Measurements from ENCODE around the gene CPNE1.
A peak's percentile ranks its signal among the peaks of the same experiment; 100 is the strongest.

The CPNE1 gene

DNA sequence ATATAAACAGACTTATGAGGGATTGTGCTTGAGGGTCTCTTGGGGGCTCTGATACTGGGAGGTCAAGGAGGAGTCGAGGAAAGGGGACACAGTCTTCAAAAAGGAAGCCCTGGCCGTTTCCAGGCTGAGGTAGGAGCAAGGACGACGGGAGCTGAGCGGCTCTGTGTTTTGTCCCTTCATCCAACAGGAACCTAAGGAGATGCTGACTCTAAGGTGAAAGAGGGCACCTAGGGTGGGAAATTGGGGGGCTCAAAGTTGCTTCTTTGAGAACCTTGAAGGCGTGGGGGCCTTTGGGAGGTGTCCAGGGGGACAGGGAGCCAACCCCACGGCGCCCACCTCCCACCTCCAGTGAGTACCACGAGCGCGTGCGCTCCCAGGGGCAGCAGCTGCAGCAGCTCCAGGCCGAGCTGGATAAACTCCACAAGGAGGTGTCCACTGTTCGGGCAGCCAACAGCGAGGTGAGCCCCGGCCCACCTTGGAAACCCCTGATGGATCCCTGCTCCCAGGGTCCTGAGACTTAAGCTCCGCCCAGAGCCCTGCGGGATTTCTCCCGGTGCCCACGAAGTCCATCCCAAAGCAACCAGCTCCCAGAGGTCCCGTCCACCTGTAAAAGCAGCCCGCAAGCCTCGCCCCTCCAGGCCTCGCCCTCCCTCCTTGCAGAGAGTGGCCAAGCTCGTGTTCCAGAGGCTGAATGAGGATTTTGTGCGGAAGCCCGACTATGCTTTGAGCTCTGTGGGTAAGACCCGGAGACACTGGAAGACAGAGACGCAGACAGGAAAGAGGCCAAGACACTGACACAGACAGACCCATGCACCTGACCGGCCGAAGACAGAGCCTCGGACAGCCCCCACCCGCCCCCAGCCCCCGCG lies 46.2 kb downstream of the CPNE1 start:
- DNase-seq = peak; percentile 44

- peak; percentile 84 for DNase-seq
These were observed 47.1 kb downstream of the CPNE1 start for GRCh38 chr20:35617397-35618262.

DNA sequence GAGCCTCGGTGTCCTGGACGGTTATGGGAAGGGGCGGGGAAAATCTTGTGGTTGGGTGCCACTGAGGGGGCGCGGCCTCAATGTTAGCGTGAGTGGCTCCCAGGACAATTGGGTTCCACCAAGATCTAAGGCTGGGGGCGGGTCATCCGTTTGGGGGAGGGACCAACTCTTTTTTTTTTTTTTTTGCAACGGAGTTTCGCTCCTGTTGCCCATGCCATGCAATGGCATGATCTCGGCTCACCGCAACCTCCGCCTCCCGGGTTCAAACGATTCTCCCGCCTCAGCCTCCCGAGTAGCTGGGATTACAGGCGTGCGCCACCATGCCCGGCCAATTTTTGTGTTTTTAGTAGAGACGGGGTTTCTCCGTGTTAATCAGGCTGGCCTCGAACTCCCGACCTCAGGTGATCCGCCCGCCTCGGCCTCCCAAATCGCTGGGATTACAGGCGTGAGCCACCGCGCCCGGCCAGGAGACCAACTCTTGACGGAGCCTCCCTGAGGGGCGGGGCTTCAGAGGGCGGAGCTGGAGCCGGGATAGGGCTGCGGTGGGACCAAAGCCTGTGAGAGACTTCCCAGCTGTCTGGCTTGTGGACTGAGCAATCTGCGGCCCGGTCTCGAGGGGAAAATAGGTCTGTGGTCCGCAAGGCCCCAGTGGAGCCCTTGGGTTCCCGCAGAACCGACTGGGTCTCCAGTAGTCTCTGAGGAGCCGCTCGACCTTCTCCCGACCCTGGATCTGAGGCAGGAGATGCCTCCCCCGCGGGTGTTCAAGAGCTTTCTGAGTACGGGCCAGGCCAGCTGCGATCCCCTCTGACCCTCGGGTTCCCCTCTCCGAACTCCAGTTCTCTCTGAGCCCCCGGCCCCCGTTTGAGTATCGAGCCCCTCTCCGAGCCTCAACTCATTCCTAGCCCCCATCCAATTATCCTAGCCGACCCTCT lies 48.0 kb downstream of the CPNE1 start:
- DNase-seq = peak; percentile 69

DNA sequence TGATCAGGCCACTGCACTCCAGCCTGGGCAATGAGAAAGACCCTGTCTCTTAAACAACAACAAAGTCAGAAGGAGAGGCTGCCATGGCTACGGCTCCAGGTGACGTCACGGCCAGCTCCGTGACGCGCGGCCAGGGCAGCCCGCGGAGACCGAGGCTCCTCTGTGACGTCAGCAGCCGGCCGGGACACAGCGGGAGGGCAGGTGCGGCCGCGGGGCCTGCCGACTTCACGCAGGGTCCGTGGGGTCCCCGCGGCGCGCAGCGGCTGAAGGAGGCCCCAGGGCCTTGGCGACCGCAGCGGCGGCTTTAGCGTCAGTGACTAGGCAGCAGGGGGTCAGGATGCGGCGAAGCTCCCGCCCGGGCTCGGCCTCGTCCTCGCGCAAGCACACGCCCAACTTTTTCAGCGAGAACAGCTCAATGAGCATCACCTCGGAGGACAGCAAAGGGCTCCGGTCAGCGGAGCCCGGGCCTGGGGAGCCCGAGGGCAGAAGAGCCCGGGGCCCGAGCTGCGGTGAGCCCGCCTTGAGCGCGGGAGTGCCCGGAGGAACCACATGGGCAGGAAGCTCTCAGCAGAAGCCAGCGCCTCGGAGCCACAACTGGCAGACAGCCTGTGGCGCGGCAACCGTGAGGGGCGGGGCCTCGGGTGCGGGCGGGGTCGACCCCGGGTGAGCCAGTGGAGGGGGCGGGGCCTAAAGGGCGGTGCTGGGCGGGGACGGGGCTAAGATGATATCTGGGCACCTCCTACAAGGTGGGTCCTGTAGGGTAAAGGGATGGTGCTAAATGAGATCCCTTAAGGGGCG lies 48.8 kb downstream of the CPNE1 start, which contains the start of gene SPAG4:
SPAG4 (plus strand) TSS at position 163 of the 798 bp plus-strand sequence; CDS start at position 338, 175 bp downstream.
- peak; percentile 100 for DNase-seq

DNA sequence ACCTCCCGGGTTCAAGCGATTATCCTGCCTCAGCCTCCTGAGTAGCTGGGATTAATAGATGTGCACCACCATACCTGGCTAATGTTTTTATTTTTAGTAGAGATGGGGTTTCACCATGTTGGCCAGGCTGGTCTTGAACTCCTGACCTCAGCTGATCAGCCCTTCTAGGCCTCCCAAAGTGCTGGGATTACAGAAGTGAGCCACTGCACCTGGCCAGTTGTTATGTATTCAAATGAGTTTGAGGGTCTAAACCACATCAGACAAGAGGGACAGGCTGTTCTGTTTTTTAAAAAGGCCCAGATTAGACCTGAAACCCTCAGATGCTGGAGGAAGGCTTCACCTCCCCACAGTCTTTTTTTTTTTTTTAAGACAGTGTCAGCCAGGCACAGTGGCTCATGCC lies 53.2 kb downstream of the CPNE1 start:
- DNase-seq = no peak

DNA sequence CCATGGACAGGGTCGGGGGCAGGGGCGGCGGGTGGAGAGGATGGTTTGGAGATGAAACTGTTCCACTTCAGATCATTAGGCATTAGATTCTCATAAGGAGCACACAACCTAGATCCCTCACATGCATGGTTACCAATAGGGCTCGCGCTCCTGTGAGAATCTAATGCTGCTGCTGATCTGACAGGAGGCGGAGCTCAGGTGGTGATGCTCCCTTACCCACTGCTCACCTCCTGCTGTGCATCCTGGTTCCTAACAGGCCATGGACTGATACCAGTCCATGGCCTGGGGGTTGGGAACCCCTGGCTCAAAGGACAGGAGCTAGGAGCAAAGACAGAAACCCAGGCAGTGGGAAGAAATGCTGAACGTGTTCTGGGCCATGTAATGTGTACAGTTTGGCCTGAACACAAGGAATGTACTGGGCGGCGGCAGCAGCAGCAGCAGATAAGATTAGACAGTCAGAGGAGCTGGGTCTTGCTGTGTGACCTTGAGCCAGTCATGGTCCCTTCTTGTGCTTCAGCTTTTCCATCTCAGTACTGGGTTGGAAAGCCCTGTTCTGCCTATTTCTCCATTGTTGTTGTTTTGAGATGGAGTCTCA lies 53.8 kb downstream of the CPNE1 start:
- DNase-seq = no peak

GRCh38 chr20:35607003-35607735 lies 57.5 kb downstream of the CPNE1 start:
- no peak for DNase-seq

DNA sequence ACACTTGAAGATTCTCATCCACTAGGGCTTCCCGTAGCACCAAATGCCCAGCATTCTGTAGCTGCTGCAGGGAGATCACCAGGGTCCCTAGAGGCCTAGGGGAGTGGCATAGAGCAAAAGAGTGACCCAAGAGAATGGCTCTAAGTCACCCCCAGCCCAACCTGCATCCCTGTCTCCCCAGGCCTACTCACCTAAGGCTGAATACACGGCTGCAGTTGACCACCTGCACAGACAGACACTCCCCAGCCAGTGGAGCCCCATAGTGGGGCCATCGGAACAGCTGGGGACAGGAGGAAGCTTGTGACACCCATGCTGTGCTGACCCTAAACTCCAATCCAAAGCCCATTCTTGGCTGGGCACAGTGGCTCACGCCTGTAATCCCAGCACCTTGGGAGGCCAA lies 58.6 kb downstream of the CPNE1 start:
- DNase-seq = no peak

GRCh38 chr20:35604449-35604747 lies 60.3 kb downstream of the CPNE1 start:
- no peak for DNase-seq

DNA sequence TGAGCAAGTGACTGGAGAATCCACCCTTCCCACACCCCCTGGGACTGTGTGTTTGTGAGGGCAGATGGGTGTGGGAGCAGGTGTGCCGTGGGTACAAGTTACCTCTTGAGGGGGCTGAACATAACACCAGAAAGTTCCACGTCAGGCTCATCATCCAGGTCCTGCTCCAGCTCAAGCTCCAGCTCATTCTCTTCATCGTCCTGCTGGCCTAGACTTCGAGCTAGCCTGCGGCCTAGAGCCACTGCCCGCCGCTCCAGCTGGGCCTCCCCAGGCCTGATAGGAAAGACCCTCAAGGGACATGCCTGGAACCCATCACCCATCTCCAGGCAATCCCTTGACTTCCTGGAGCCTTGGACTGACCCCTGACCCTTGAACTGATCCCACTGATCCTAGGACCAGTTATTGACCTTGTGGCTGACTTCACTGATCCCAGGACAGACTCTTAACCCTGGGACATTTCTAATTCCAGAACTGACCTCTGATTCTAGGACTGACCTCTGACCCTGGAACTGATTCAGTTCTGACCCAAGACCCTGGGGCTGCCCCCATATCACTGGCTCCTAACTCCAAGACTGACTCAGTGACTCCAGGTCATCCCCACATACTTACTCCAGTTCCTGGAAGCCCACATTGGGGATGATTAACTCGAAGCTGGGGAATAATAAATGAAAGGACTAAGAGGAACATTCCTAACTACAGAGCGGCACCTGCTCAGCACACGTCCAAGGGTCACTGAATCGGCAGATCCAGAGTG lies 60.8 kb downstream of the CPNE1 start:
- DNase-seq = no peak

GRCh38 chr20:35602851-35603495 lies 61.7 kb downstream of the CPNE1 start:
- DNase-seq = no peak

DNA sequence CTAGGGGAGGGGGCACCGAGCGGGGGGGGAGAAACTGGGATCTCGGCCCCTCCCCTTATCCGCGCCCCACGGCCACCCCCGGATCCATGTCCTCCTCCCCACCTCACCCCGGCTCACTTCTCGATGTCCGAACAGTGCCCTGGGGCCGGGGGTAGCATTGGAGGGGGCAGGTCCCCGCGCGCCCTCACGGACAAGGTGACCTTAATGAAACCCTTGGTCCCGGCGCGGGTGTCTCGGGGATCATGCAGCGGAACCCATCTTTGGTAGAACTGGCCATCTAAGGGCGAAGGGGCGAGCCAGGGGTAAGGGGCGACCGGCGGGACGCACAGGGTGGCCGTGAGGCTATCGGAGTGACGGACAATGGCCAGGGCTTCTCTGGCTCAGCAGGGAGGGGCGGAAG lies 62.7 kb downstream of the CPNE1 start:
- DNase-seq = no peak

- DNase-seq = peak; percentile 65
These were observed 63.4 kb downstream of the CPNE1 start for GRCh38 chr20:35600993-35601973.

- no peak for DNase-seq
These were observed 64.3 kb downstream of the CPNE1 start for GRCh38 chr20:35600176-35600992.

DNA sequence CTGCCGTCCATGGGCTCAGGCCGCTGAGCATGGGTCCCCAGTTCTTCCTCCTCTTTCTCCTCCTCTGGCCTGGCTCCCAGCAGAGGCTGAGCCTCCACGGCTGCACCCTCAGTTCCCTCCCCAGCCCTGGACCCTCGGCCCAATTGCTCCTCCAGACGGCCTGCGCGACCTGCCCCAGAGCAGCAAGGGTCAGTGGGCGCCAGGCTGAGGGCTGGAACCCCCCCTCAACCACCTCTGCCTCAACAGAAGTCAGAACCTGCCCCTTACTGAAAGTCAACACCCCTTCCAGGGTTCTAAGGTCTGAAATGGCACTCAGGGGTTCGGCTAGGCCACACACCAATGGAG lies 65.0 kb downstream of the CPNE1 start:
- DNase-seq = no peak

- DNase-seq = no peak
These were observed 65.6 kb downstream of the CPNE1 start for GRCh38 chr20:35598899-35599775.

Measured in NCI-H2171 treated with DMSO at 0.1 percent for 48 hours (cell line).